Measurements from ENCODE around the gene RIMS1.

- TF ChIP-seq EZH2phosphoT487 (IDR thresholded peaks at IDR 0.05; ENCODE audit: low read depth) (no peak), CTCF (IDR thresholded peaks at IDR 0.05; ENCODE audit: low read depth, low read length) (no peak)
Measured at GRCh38 chr6:72420409-72420808, 534.1 kb downstream of the RIMS1 start.

All from OCI-LY3 (cell line).